Chondrocyte (in vitro differentiated cells): Measurements from ENCODE around the gene RNPEPL1. TPM values are rescaled to one million over a fixed set of nuclear protein-coding genes. Genes with fewer than 3 reads are reported as not detected.

Experiments
- DNase-seq: peaks from one replicate; pipeline ENCODE4 v3.0.0; 2021; ENCODE audit warnings: mixed read lengths, low spot score
- H3K27ac Mint-ChIP-seq: one replicate; pipeline ENCODE4 v1.8.0; 2021; ENCODE audit warnings: mild to moderate bottlenecking, moderate library complexity, mixed read lengths; ENCODE audit not compliant: unreplicated experiment
- H3K27me3 Mint-ChIP-seq: 2 replicates; pipeline ENCODE4 v1.8.0; 2021; ENCODE audit warnings: low read depth, mixed read lengths
- H3K36me3 Mint-ChIP-seq: 2 replicates; pipeline ENCODE4 v1.8.0; 2021; ENCODE audit warnings: low read depth, mixed read lengths
- H3K4me1 Mint-ChIP-seq: 2 replicates; pipeline ENCODE4 v1.8.0; 2021; ENCODE audit warnings: low read depth, mild to moderate bottlenecking, mixed read lengths
- H3K4me3 Mint-ChIP-seq: one replicate; pipeline ENCODE4 v1.8.0; 2021; ENCODE audit warnings: mild to moderate bottlenecking, moderate library complexity, mixed read lengths; ENCODE audit not compliant: unreplicated experiment
- H3K9me3 Mint-ChIP-seq: 2 replicates; pipeline ENCODE4 v1.8.0; 2021; ENCODE audit warnings: low read depth, mixed read lengths
- total RNA-seq: library from RNA; stranded (reverse); gene quantifications from 3 replicates; pipeline ENCODE4 v1.2.1, GENCODE V29; 2021
- TF ChIP-seq, protein P1 (sequence below): fragments of 200-600 bp; sonication (generic); IDR thresholded peaks from 2 replicates; pipeline ENCODE4 v1.5.0; 2021; ENCODE audit warnings: antibody characterized with exemption, mild to moderate bottlenecking, moderate library complexity

RNPEPL1 gene
- total RNA-seq, 1 donor from 2014 or later, result 61.3 TPM

DNA sequence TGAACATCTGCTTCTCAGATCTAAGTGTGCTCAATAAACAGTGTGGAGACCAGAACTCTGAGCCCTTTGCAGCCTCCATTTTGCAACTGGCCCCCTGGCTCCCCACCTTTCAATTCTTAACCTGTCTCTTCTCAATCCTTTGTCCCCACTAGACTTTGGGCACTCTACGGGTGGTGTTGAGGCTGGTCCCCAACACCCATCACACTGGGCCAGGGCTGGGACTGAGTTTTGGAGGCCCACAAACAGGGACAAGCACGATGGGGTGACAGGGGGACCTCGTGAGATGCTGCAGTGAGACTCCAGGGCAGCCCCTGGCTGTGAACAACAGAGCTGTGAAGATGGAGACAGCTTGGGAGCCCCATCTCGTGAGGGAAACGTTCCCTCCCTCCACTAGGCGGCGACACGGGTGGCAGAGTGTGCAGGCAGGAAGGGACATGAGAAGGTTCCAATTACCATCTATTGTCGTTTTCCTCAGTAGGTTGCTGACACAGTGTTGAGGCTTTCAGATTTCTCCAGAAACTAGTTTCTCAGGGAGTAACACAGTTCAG lies 11.7 kb upstream of the RNPEPL1 start:
- TF ChIP-seq, protein P1, sequence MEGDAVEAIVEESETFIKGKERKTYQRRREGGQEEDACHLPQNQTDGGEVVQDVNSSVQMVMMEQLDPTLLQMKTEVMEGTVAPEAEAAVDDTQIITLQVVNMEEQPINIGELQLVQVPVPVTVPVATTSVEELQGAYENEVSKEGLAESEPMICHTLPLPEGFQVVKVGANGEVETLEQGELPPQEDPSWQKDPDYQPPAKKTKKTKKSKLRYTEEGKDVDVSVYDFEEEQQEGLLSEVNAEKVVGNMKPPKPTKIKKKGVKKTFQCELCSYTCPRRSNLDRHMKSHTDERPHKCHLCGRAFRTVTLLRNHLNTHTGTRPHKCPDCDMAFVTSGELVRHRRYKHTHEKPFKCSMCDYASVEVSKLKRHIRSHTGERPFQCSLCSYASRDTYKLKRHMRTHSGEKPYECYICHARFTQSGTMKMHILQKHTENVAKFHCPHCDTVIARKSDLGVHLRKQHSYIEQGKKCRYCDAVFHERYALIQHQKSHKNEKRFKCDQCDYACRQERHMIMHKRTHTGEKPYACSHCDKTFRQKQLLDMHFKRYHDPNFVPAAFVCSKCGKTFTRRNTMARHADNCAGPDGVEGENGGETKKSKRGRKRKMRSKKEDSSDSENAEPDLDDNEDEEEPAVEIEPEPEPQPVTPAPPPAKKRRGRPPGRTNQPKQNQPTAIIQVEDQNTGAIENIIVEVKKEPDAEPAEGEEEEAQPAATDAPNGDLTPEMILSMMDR, result peak; percentile 58
- Mint-ChIP-seq H3K27ac (no peak overlapping the region), H3K4me3 (peak overlapping the region; percentile 33), H3K27me3 (no peaks in the 10 kb centered on the region), H3K36me3 (peaks cover 2% of the 10 kb centered on the region), H3K9me3 (no peaks in the 10 kb centered on the region), H3K4me1 (peaks cover 26% of the 10 kb centered on the region)
- no peak for DNase-seq

DNA sequence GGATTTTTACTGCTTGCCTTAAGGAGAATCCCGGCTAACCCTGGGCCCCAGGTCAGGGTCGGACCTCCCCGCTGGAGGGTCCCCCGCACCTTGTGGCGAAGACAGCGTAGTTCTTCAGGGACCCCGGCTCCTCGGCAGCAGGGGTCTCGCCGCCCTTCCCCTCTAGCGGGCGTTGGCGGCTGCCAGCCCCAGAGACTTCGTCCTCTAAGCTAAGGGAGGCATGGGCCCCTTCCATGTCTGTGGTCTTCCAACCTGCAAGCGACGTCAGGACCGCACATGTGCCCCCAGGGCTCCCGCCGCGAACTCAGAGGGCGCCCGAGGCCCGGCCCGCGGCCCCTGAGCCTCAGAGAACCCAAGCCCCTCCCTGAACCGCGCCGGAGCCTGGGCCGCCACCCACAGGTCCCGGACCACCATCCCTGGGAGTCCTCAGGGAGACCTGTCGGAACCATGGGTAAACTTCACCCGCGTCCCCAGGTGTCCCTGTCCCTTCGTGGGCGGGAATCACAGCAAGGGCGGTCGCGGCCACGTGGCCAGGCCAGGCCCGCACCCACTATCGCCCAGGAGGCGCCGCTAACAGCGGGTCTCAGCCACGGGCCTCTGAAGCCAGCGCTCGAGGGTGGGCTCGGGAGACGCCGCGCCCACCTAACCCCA lies 11.1 kb upstream of the RNPEPL1 start:
- no peaks in the 10 kb centered on the region for H3K27me3 Mint-ChIP-seq

DNA sequence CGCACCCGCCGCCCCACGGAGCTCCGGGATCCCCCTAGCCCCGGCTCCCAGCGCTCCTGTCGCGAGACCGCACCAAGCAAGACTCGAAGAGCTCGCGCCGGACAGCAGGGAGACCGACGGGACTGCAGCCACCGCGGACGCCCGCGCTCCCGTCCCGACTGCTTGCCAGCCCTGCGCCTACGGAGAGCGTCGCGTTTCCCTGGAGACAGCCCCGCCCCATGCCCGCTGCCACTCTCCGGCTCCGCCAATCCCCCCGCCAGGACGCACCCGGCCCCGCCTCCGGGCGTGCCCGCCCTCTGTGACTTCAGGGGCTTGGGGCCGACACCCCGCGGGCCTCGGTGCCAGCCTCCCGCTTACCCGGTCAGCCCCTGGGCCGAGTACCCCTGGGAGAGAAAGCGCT lies 10.5 kb upstream of the RNPEPL1 start, which contains the start of gene ANKMY1:
TSS of gene ANKMY1 (minus strand) at position 181 of the 400 bp plus-strand sequence. CDS start 653 bp downstream, outside the sequence.
- TF ChIP-seq, protein P1, result no peak
- Mint-ChIP-seq H3K27ac (no peak within 1 kb of the TSS), H3K27me3 (no peaks in the 10 kb centered on the region), H3K4me3 (peak within 1 kb of the TSS; percentile 57), H3K4me1 (peaks cover 30% of the 10 kb centered on the region), H3K9me3 (no peaks in the 10 kb centered on the region), H3K36me3 (no peaks in the 10 kb centered on the region)
- DNase-seq, result no peak

More for the DNA sequence above, 11.1 kb upstream of the RNPEPL1 start:
- Mint-ChIP-seq H3K36me3 (no peaks in the 10 kb centered on the region), H3K9me3 (no peaks in the 10 kb centered on the region), H3K4me1 (peaks cover 30% of the 10 kb centered on the region), H3K4me3 (peak overlapping the region; percentile 33), H3K27ac (no peak overlapping the region)
- TF ChIP-seq, protein P1, result no peak
- peak; percentile 94 for DNase-seq

DNA sequence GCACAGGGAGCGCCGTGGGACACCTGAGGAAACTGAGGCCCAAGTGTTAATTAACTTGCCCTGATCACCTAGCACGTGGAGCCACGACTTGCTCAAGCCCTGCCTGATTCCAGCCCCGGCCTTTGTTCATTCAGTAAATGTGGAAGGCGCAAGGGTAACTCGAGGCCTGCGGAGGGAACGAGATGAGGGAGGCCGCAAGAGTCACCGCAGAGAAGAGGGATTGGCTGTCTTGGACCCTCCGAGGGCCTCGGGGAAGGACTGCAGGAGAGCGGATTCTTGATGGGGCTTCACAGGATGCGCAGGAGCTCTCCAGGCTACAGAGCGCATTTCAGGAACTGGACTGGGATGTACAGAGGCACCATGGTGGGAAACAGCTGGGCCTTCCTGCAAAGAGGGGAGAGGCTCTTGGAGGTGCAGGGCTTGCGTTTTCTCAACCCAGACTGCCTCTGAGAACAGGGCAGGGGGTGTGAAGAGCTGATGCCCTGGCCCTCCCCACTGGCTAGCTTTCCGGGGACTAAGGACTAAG lies 10.0 kb upstream of the RNPEPL1 start:
- TF ChIP-seq, protein P1, result no peak
- Mint-ChIP-seq H3K36me3 (no peaks in the 10 kb centered on the region), H3K27ac (no peak overlapping the region), H3K4me1 (peaks cover 30% of the 10 kb centered on the region), H3K27me3 (no peaks in the 10 kb centered on the region), H3K4me3 (peak overlapping the region; percentile 57), H3K9me3 (no peaks in the 10 kb centered on the region)
- DNase-seq, result no peak

DNA sequence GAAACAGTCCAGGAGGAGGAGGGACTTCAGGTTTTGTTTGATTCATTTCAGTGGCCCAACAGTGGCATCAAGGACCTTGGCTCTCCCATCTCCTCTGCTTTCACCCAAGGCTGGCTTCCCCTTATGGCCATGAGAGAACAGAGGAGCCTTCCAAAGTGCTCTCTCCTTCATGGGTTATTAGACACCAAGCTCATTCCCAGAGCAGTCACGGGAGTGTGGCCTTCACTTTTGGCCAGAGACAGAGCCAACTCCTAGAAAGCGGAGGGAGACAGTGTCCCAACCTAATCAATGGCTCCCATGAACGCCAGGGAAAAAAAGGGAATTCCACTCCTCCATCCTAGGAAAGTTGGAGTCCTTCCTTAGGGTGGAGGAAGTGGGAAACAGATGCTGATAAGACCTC lies 9.0 kb upstream of the RNPEPL1 start:
- TF ChIP-seq, protein P1, result no peak
- Mint-ChIP-seq H3K36me3 (no peaks in the 10 kb centered on the region), H3K27me3 (no peaks in the 10 kb centered on the region), H3K9me3 (no peaks in the 10 kb centered on the region), H3K4me3 (peak overlapping the region; percentile 73), H3K27ac (peak overlapping the region; percentile 65), H3K4me1 (peaks cover 30% of the 10 kb centered on the region)
- no peak for DNase-seq
